Measurements from ENCODE around the gene EHD3.

EHD3 gene

GRCh38 chr2:31258351-31258750 lies 24.4 kb downstream of the EHD3 start:
- no peak overlapping the region for H2BK15ac ChIP-seq (ENCODE audit: low read depth, poor library complexity, severe bottlenecking)
- WGBS = 88% methylated on average over 5 of the region's 5 CpGs
- H3K27me3 ChIP-seq (ENCODE audit: control insufficient read depth in 1 of 2, insufficient read depth in 1 of 2, low read length in 2 of 2) = no peaks in the 10 kb centered on the region

GRCh38 chr2:31259075-31259474 lies 25.1 kb downstream of the EHD3 start:
- H2BK12ac ChIP-seq (ENCODE audit: low read length in 2 of 2) = no peak overlapping the region
- no peak overlapping the region for H2BK15ac ChIP-seq (ENCODE audit: low read depth, poor library complexity, severe bottlenecking)
- H3K36me3 ChIP-seq (ENCODE audit: control insufficient read depth in 1 of 2, insufficient read depth in 2 of 2, low read depth in 1 of 2, low read length in 2 of 2) = peaks cover 56 to 57% of the 10 kb centered on the region in 2 experiments
- DNase-seq = no peak
- H2AFZ ChIP-seq (ENCODE audit: low read depth, low read length) = no peak overlapping the region
- H3K4me3 ChIP-seq (ENCODE audit: insufficient read depth in 1 of 2, low read depth in 1 of 2, low read length in 2 of 2) = no peak overlapping the region
- H3K18ac ChIP-seq (ENCODE audit: low read depth in 1 of 2, low read length in 2 of 2) = no peak overlapping the region
- no peak overlapping the region for H3K4me2 ChIP-seq (ENCODE audit: low read length, poor library complexity, severe bottlenecking)
- peaks cover 11% of the 10 kb centered on the region for H3K79me1 ChIP-seq (replicated peaks; ENCODE audit: low read length, poor library complexity, severe bottlenecking)
- H3K4ac ChIP-seq (ENCODE audit: low read depth in 1 of 2, low read length in 2 of 2) = no peak overlapping the region
- peaks cover 27% of the 10 kb centered on the region for H3K4me1 ChIP-seq (ENCODE audit: control insufficient read depth, insufficient read depth, low read depth, low read length)
- H2BK5ac ChIP-seq (ENCODE audit: low read depth, low read length, poor library complexity, severe bottlenecking) = no peak overlapping the region
- 100% methylated on average over 2 of the region's 3 CpGs for WGBS
- H3K9ac ChIP-seq (ENCODE audit: low read length) = no peak overlapping the region
- no peak overlapping the region for H3K27ac ChIP-seq (ENCODE audit: low read length, poor library complexity, severe bottlenecking)
- no peak overlapping the region for H4K8ac ChIP-seq (ENCODE audit: low read length)
- H4K91ac ChIP-seq (ENCODE audit: low read length) = no peak overlapping the region
- H3K14ac ChIP-seq (ENCODE audit: low read length in 2 of 2) = peak overlapping the region in 1 of 2 experiments; percentile 11
- no peak overlapping the region for H2BK120ac ChIP-seq (ENCODE audit: low read depth, low read length)
- H2AK5ac ChIP-seq (ENCODE audit: low read length, severe bottlenecking) = no peak overlapping the region
- H3K27me3 ChIP-seq (ENCODE audit: control insufficient read depth in 1 of 2, insufficient read depth in 1 of 2, low read length in 2 of 2) = no peaks in the 10 kb centered on the region
- H3K9me3 ChIP-seq (ENCODE audit: control insufficient read depth, low read length) = peaks cover 7% of the 10 kb centered on the region
- no peak overlapping the region for H3K23ac ChIP-seq (ENCODE audit: low read length in 2 of 2)

More at GRCh38 chr2:31258351-31258750, 24.4 kb downstream of the EHD3 start:
- Histone ChIP-seq H2BK5ac (ENCODE audit: low read depth, low read length, poor library complexity, severe bottlenecking) (no peak overlapping the region), H3K4me1 (ENCODE audit: control insufficient read depth, insufficient read depth, low read depth, low read length) (peaks cover 31% of the 10 kb centered on the region), H4K91ac (ENCODE audit: low read length) (no peak overlapping the region), H3K9me3 (ENCODE audit: control insufficient read depth, low read length) (peaks cover 7% of the 10 kb centered on the region), H3K18ac (ENCODE audit: low read depth in 1 of 2, low read length in 2 of 2) (no peak overlapping the region), H2BK120ac (ENCODE audit: low read depth, low read length) (no peak overlapping the region), H3K4ac (ENCODE audit: low read depth in 1 of 2, low read length in 2 of 2) (no peak overlapping the region), H2BK12ac (ENCODE audit: low read length in 2 of 2) (no peak overlapping the region), H3K4me2 (ENCODE audit: low read length, poor library complexity, severe bottlenecking) (no peak overlapping the region), H2AFZ (ENCODE audit: low read depth, low read length) (no peak overlapping the region), H3K9ac (ENCODE audit: low read length) (no peak overlapping the region), H3K23ac (ENCODE audit: low read length in 2 of 2) (no peak overlapping the region), H3K4me3 (ENCODE audit: insufficient read depth in 1 of 2, low read depth in 1 of 2, low read length in 2 of 2) (no peak overlapping the region), H3K36me3 (ENCODE audit: control insufficient read depth in 1 of 2, insufficient read depth in 2 of 2, low read depth in 1 of 2, low read length in 2 of 2) (peaks cover 51 to 52% of the 10 kb centered on the region in 2 experiments), H2AK5ac (ENCODE audit: low read length, severe bottlenecking) (no peak overlapping the region), H4K8ac (ENCODE audit: low read length) (no peak overlapping the region), H3K14ac (ENCODE audit: low read length in 2 of 2) (no peak overlapping the region), H3K79me1 (replicated peaks; ENCODE audit: low read length, poor library complexity, severe bottlenecking) (peaks cover 14% of the 10 kb centered on the region), H3K27ac (ENCODE audit: low read length, poor library complexity, severe bottlenecking) (no peak overlapping the region)
- DNase-seq = no peak

- H3K4me2 ChIP-seq (ENCODE audit: low read length, poor library complexity, severe bottlenecking) = no peak overlapping the region
- no peak overlapping the region for H4K8ac ChIP-seq (ENCODE audit: low read length)
- H2AK5ac ChIP-seq (ENCODE audit: low read length, severe bottlenecking) = no peak overlapping the region
- H3K27me3 ChIP-seq (ENCODE audit: control insufficient read depth in 1 of 2, insufficient read depth in 1 of 2, low read length in 2 of 2) = no peaks in the 10 kb centered on the region
- H2BK15ac ChIP-seq (ENCODE audit: low read depth, poor library complexity, severe bottlenecking) = no peak overlapping the region
- no peak overlapping the region for H2BK12ac ChIP-seq (ENCODE audit: low read length in 2 of 2)
- H3K4me3 ChIP-seq (ENCODE audit: insufficient read depth in 1 of 2, low read depth in 1 of 2, low read length in 2 of 2) = no peak overlapping the region
- H3K9me3 ChIP-seq (ENCODE audit: control insufficient read depth, low read length) = peaks cover 7% of the 10 kb centered on the region
- DNase-seq = no peak
- peaks cover 9% of the 10 kb centered on the region for H3K79me1 ChIP-seq (replicated peaks; ENCODE audit: low read length, poor library complexity, severe bottlenecking)
- no peak overlapping the region for H2BK5ac ChIP-seq (ENCODE audit: low read depth, low read length, poor library complexity, severe bottlenecking)
- no peak overlapping the region for H3K14ac ChIP-seq (ENCODE audit: low read length in 2 of 2)
- H4K91ac ChIP-seq (ENCODE audit: low read length) = no peak overlapping the region
- H2BK120ac ChIP-seq (ENCODE audit: low read depth, low read length) = no peak overlapping the region
- H3K4ac ChIP-seq (ENCODE audit: low read depth in 1 of 2, low read length in 2 of 2) = no peak overlapping the region
- H2AFZ ChIP-seq (ENCODE audit: low read depth, low read length) = no peak overlapping the region
- no peak overlapping the region for H3K18ac ChIP-seq (ENCODE audit: low read depth in 1 of 2, low read length in 2 of 2)
- H3K9ac ChIP-seq (ENCODE audit: low read length) = no peak overlapping the region
- WGBS = 96% methylated on average over 4 of the region's 4 CpGs
- H3K23ac ChIP-seq (ENCODE audit: low read length in 2 of 2) = no peak overlapping the region
- peaks cover 50 to 56% of the 10 kb centered on the region in 2 experiments for H3K36me3 ChIP-seq (ENCODE audit: control insufficient read depth in 1 of 2, insufficient read depth in 2 of 2, low read depth in 1 of 2, low read length in 2 of 2)
- H3K27ac ChIP-seq (ENCODE audit: low read length, poor library complexity, severe bottlenecking) = no peak overlapping the region
- peaks cover 15% of the 10 kb centered on the region for H3K4me1 ChIP-seq (ENCODE audit: control insufficient read depth, insufficient read depth, low read depth, low read length)
Measured at GRCh38 chr2:31260870-31261269, 26.9 kb downstream of the EHD3 start.

- Histone ChIP-seq H3K27me3 (ENCODE audit: control insufficient read depth in 1 of 2, insufficient read depth in 1 of 2, low read length in 2 of 2) (no peaks in the 10 kb centered on the region), H4K8ac (ENCODE audit: low read length) (no peak overlapping the region), H3K79me1 (replicated peaks; ENCODE audit: low read length, poor library complexity, severe bottlenecking) (peaks cover 2% of the 10 kb centered on the region), H3K18ac (ENCODE audit: low read depth in 1 of 2, low read length in 2 of 2) (no peak overlapping the region), H3K23ac (ENCODE audit: low read length in 2 of 2) (no peak overlapping the region), H3K4ac (ENCODE audit: low read depth in 1 of 2, low read length in 2 of 2) (no peak overlapping the region), H2BK120ac (ENCODE audit: low read depth, low read length) (no peak overlapping the region), H2AK5ac (ENCODE audit: low read length, severe bottlenecking) (no peak overlapping the region), H2AFZ (ENCODE audit: low read depth, low read length) (no peak overlapping the region), H3K27ac (ENCODE audit: low read length, poor library complexity, severe bottlenecking) (no peak overlapping the region), H3K9ac (ENCODE audit: low read length) (no peak overlapping the region), H3K4me2 (ENCODE audit: low read length, poor library complexity, severe bottlenecking) (no peak overlapping the region), H2BK15ac (ENCODE audit: low read depth, poor library complexity, severe bottlenecking) (no peak overlapping the region), H3K14ac (ENCODE audit: low read length in 2 of 2) (no peak overlapping the region), H4K91ac (ENCODE audit: low read length) (no peak overlapping the region), H3K4me3 (ENCODE audit: insufficient read depth in 1 of 2, low read depth in 1 of 2, low read length in 2 of 2) (no peak overlapping the region), H2BK5ac (ENCODE audit: low read depth, low read length, poor library complexity, severe bottlenecking) (no peak overlapping the region), H2BK12ac (ENCODE audit: low read length in 2 of 2) (no peak overlapping the region), H3K4me1 (ENCODE audit: control insufficient read depth, insufficient read depth, low read depth, low read length) (peaks cover 2% of the 10 kb centered on the region), H3K9me3 (ENCODE audit: control insufficient read depth, low read length) (peaks cover 6% of the 10 kb centered on the region), H3K36me3 (ENCODE audit: control insufficient read depth in 1 of 2, insufficient read depth in 2 of 2, low read depth in 1 of 2, low read length in 2 of 2) (peaks cover 57 to 58% of the 10 kb centered on the region in 2 experiments)
- DNase-seq = no peak
- 96% methylated on average over 3 of the region's 3 CpGs for WGBS
Measured at GRCh38 chr2:31263636-31264190, 29.8 kb downstream of the EHD3 start.
